ENCODE results near the gene GBP3.

DNA sequence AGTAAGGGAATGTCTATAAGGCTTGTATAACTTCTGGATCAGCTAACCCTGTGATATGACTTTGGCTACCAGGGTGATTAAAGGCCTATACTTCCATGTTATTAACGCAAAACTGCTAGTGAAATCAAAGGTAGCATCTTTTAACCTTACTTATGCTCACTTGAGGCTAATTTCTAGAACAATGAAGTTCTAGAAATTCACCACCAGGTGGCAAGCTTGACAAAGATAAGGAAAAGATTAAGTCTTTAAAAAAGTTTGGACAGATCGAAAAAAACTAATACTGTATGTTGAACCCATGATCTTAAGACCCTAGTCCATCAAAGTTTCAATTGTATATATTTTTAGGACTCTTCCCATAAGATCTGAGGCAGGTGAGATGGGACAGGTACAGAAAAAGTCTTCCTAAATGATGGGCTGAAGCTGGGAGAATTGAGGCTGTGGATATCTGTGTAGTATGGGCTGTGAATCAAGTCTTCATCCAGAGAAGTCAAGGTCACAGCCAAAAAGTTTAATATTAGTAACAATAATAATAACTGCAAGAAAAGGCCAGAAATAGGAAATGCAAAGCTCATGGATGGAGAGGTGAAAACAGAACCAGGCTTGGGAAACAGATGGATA, 49.0 kb downstream of the GBP3 start:
- TF ChIP-seq, protein P1, sequence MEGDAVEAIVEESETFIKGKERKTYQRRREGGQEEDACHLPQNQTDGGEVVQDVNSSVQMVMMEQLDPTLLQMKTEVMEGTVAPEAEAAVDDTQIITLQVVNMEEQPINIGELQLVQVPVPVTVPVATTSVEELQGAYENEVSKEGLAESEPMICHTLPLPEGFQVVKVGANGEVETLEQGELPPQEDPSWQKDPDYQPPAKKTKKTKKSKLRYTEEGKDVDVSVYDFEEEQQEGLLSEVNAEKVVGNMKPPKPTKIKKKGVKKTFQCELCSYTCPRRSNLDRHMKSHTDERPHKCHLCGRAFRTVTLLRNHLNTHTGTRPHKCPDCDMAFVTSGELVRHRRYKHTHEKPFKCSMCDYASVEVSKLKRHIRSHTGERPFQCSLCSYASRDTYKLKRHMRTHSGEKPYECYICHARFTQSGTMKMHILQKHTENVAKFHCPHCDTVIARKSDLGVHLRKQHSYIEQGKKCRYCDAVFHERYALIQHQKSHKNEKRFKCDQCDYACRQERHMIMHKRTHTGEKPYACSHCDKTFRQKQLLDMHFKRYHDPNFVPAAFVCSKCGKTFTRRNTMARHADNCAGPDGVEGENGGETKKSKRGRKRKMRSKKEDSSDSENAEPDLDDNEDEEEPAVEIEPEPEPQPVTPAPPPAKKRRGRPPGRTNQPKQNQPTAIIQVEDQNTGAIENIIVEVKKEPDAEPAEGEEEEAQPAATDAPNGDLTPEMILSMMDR (IDR thresholded peaks at IDR 0.05; ENCODE audit: low read depth, low read length), result peak; percentile 62
- TF ChIP-seq EZH2phosphoT487 (IDR thresholded peaks at IDR 0.05; ENCODE audit: low read depth), result no peak

All from OCI-LY3 (cell line).